GM18526 (cell line): ENCODE data around the gene KCNJ11.

ENCODE experiments used
- POLR2A ChIP-seq: IDR thresholded peaks from 3 replicates; pipeline ENCODE4 v1.6.1; 2011; ENCODE audit not compliant: insufficient read length; ENCODE audit errors: extremely low read depth

Gene KCNJ11

DNA sequence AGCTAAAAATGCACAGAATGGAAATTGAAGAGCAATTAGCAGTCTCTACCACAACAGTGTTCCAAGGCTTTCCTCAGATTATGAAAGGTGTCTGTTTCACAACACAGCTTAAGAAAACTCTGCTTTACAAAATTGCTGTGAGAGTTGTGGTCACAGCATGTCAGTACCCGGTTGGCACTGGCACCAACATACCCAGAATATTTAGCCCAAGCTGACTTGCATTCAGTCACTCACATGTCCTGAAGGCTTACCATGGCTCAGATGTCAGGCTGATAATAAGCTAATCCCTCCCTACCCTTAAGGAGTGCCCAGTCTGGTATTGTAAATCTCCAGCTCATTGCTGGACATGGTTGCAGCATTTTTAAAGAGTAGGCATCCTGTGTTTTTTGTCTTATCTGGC lies 22.0 kb downstream of the KCNJ11 start:
- TF ChIP-seq POLR2A = no peak

DNA sequence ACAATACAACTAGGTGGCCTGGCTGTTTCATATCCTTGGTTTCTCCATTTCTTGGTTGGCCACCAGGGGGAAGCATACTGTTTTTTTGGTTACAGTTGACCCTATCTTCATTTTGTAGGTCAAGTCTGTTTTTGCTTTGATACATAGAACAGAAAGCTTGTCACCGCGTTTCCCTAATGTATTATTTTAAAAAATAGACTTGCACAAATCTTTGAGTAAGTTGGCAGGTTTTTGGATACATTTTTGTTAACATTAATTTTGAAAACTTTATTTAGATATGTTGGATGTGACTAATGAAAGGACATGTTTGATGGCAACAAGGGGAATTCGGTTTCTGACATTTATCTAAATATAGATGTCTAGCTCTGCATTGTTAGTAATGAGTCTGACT lies 33.9 kb downstream of the KCNJ11 start:
- TF ChIP-seq POLR2A = no peak

DNA sequence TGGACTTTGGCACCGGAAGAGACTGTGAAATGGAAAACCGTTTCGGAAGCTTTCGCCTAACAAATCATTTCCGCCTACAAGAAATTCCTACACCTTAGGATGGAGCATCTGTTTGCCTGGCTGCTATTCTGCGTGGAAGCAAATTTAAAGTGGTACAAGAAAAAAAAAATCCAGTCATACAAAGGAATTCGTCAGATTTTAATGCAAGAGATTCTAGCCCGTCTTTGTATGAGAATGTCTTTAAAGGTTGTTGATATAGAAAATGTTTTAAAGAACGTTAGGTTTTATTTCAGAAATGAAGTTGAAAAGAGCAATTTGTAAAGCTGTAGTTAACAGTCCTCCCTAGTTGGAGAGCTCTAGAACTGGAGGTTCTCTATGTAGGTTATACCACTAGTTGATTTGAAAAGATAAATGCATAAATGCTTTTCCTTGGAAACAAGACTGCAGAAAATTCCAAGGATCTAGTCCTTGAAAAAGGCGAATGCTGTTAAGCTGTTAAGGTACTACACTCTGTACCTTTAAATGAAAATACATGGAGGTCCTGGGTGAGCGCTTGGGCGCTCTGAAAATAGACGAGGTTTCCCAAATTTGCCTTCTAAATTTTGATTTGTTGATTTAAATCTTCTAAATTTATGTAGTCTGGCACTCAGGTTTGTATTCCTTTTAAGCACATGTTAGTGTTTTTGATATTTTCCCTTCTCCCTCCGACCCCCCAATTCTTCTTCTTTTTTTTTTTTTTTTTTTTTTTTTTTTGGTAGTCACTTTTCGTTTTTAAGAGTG lies 34.4 kb downstream of the KCNJ11 start:
- no peak for TF ChIP-seq POLR2A

DNA sequence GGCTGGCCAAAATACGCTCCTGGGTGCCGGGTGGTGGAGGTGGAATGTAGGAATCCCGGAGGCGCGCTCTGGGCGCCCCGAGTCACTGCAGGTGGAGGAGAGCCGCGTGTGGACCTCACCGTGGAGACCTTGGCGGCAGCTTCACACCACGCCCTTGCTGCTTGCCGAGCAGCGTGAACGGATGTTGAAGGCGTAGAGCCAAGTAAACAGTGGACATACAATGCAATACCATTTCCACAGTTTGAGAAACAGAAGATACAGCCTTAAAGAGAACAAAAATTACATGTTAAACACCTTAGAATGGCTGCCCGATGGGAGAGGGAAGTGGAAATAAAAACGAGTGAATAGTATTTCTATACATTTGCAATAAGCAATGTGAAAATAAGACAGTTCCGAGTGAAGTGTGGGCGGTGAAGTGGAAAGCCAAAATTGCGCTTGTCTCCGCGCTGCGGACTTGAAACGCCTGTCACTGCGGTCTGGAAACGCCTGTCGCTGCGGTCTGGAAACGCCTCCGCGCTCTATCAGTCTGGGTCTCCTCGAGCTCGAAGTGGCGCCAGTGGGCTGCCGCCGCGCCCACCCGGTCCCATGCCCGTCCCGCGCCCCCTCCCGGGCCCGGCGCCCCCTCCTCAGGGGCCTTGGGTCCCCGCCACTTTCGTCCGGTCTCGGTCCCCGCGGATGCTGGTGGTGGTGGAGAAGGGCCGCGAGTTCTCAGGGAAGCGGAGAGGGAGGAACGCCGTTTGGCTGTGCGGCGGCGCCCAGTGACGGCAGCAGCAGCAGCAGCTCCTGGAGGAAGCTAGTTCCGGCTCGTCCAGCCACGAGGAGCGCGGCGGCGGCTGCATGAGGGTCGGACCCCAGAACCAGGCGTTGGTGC lies 35.3 kb downstream of the KCNJ11 start:
- no peak for TF ChIP-seq POLR2A

DNA sequence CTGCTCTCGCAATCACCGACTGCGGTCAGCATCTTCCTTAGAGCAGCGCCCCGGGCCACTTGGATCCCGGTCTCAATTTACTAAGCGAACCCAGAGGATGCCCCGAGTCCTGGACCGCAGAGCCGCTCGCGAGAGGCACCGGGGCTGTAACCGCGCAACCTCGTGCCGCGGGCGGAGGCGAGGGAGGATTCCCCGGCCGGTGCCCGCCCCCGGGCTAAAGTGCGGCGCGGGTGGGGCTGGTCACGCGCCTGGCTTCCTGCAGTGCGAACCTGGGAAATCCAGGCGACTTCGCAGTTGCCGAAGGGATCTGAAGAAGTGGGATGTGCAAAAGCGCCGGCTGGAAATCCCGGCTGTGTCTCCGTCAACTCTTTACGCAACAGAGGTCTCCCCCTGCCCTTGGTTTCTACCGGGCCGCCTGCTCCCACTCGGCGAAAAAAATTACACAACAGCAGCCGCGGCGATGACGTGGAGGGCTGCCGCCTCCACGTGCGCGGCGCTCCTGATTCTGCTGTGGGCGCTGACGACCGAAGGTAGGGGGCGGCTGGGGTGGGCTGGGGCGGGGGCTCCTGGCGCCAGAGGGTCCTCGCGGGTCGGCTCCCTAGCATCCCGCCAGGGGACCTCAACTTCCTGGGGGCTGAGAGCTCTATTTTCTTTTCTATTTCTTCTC lies 36.8 kb downstream of the KCNJ11 start, which contains the start of gene NCR3LG1:
Gene NCR3LG1 (plus strand): TSS at position 291 of the 667 bp plus-strand sequence. CDS start 170 bp downstream, at position 461.
- no peak for TF ChIP-seq POLR2A

DNA sequence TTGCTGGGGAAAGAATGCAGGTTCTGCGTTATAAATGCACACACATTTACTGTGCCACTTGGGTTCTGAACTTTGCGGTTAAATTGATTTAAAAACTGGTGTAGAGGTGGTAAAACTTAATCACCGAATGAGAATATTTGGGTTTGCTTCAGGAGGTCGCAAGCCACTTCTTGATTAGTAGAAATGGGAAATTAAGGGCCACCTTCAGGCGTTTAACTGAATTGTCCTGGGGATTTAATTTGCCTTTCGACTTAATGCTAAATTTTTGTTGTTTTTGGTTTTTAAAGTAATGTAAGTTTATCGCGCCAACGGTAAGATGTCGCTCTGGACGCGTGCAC lies 37.3 kb downstream of the KCNJ11 start:
- no peak for TF ChIP-seq POLR2A

DNA sequence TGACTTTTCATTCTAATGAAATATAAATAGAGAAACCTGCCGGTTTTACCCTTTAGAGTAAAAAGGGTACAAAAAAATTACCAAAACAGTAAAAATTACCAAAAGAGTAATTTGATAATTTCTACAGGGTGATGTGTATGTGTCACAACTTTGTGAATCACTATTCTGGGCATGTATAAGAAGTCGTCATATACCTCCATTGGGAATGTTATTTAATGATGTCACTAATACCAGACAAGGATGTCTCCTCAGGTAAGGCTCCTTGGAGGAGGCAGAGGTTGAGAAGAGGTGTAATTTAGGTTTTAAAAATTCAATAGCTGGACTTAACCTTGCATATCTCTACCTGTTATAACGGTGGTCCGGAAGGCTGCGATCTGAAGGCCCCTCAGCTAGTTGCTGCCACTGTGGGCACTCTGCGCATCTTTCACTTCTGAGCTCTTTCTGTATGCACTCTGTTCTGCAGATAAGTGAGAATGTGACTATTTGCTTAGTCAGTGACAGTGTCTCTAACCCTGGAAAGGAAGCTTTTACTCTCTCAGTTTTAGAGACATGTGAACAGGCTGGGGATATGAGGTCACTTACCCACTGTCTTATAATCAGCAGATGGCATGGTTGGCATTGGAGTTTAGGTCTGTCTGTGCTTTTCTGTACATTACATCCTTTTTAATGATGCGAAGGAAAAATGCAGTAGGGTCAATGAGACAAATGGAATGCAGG lies 37.8 kb downstream of the KCNJ11 start:
- TF ChIP-seq POLR2A = no peak

DNA sequence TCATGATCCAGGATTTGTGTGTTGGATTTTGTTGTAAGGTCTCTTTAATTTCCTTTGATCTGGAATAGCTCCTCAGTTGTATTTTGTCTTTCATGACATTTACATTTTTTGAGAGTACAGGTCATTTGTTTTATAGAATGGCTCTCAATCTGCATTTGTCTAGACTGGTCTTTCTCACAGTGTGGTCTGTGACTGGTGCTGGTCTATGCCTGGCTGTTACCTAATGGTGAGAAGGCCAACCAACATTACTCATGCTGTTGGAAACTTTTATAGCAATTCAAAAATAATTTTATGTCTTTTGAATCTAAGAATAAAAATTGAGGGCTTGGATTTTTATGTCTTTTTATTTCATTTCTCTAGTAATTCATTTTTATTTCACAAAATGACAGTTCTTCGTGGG lies 40.8 kb downstream of the KCNJ11 start:
- TF ChIP-seq POLR2A = no peak

DNA sequence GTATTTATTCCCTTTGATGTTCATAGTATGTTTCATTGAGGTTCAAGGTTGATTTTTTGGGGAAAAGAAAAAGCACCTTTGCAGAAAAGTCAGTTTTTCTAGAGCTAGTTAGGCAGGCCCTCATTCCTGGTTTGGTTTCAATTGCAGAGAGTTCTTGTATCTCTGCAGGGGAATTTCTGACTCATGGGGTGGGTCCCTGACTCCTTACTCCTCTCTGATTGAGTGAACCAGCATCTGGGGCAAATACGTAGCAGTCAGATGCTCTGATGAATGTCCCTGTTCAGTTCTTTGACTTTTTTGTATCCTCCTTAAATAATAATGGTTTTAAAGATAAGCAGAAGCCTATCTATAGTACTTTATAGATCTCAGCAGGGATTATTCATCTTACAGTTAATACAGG lies 44.6 kb downstream of the KCNJ11 start:
- TF ChIP-seq POLR2A = no peak

DNA sequence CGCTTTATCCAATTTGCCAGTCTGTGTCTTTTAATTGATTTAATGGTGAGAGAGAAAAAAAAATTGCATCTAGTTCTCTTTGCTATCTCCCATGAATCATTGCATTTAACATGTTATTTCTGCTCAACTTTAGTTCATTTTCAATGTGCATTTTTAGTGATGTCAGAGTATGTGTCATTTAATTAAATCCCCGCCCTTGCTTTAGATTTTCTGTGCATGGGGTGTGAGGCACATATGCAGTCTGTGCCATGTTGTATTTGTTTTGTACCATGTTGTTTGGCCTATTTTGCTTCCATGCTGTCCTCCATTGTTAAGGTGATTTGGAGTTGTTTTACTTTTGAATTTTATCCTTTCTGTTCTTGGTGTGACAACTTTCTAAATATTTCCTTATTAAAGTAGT lies 45.2 kb downstream of the KCNJ11 start:
- no peak for TF ChIP-seq POLR2A
